Measurements from ENCODE around the gene VPS54.

- TF ChIP-seq POLR2A (IDR thresholded peaks at IDR 0.05; ENCODE audit: low read length) (no peak), GATA1 (IDR thresholded peaks at IDR 0.05; ENCODE audit: low read depth, low read length) (no peak)
Observed at GRCh38 chr2:63844616-63845015, 174.6 kb downstream of the VPS54 start.

All from erythroblast (primary cell).